GM19452 (cell line): ENCODE results near the gene CPXCR1.
"Not testable (repeated sequence)": the region's sequence is repeated elsewhere in the genome, so short reads cannot be mapped to it uniquely, and the experiment has no call there.

Source experiments
- ATAC-seq: cut with Tn5 transposase; IDR thresholded peaks from one replicate; pipeline ENCODE4 v1.9.1; 2021; ENCODE audit not compliant: unreplicated experiment

Gene CPXCR1

DNA sequence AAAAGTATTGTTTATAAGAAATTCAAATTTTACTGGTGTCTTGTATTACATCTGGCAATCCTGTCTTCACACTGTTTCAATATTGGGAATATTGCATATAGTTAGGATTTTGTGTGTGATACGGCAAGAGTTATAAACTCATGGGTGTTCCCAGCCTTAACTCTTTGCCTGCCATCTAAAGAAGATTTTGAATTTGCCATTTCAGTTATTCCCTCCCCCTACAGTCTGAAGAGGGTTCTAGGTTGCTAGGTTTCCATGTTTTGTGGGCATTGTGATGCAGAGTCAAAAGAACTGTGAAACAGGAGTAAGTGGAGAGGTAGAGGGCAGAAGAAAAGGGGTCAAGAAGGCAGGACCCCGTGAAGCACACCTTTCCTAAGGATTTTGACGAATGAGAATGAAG is at the start of gene CPXCR1:
CPXCR1 (plus strand) TSS at position 301 of the 400 bp plus-strand sequence. CDS start 6,190 bp downstream, outside the sequence.
- no peak for ATAC-seq

DNA sequence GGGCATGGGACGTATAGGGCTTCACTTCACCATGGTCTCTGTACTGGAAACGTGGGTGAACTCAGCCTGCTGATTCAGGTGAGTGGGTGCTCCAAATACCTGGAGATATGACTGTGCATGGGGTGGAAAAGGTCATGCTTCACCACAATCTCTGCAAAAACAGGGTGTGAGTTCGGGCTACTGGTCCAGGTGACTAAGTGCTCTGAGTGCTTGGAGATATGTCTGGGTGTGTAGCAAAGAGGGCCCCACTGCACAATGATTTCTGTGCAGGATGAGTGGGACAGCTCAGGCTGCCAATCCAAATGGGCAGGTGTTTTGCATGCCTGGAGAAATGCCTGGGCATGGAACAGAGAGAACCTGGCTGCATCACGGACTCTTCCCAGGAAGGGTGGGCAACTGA is 11.2 kb upstream of the CPXCR1 start:
- no peak for ATAC-seq

DNA sequence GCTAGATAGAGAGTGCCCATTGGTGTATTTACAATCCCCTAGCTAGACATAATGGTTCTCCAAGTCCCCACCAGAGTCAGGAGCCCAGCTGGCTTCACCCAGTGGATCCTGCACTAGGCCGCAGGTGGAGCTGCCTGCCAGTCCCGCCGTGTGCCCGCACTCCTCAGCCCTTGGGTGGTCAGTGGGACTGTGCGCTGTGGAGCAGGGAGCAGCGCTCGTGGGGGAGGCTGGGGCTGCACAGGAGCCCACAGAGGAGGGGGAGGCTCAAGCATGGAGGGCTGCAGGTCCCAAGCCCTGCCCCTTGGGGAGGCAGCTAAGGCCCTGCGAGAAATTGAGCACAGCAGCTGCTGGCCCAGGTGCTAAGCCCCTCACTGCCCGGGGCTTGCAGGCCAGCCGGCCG is 810 bp upstream of the CPXCR1 start:
- not testable (repeated sequence) for ATAC-seq

DNA sequence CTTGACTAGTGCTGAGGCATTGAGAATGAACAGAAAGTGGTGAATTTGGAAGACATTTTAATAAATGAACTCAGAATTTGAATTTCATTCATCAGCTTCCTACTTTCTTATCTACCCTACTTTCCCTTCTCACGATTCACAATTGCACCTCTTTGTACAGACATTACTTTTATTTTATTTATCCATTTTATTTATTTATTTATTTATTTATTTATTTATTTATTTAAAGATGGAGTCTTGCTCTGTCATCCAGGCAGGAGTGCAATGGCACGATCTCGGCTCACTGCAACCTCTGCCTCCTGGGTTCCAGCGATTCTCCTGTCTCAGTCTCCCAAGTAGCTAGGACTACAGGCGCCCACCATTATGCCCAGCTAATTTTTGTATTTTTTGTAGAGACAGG is 5.3 kb downstream of the CPXCR1 start:
- ATAC-seq = not testable (repeated sequence)

DNA sequence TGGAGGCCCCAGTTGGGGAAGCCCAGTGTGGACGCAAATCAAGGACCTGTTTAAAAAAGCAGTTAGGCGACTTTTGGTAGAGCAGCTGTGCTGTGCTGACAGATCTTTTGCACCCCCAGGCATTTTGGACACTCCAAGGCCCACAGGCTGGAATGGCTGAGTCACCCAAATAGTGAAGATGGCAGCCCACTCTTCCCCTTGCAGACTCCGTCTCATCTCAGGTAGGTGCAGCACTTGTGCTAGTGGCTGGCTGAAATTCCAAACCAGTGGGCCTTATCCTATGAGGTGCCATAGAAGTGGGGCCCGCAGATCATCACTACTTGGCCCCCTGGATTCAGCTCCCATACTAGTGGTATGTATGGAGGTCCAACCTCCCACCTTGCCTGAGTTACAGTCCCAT is 42.8 kb downstream of the CPXCR1 start:
- no peak for ATAC-seq
